ENCODE data around the gene ORC6.
"Not testable (repeated sequence)": the region's sequence is repeated elsewhere in the genome, so short reads cannot be mapped to it uniquely, and the experiment has no call there.

The ORC6 gene

GRCh38 chr16:46689365-46690280 is at the start of gene ORC6:
ORC6 (plus strand) TSS chr16:46689659; CDS start chr16:46689706, 47 bp downstream.
- Histone ChIP-seq H3K9ac (ENCODE audit: low read length) (peak within 1 kb of the TSS; percentile 88), H3K9me3 (ENCODE audit: control insufficient read depth, insufficient read depth, low read depth, low read length) (no peaks in the 10 kb centered on the region), H3K27ac (ENCODE audit: low read depth, low read length) (peak within 1 kb of the TSS; percentile 51), H3K4me3 (ENCODE audit: low read depth, low read length) (peak within 1 kb of the TSS; percentile 76), H3K36me3 (ENCODE audit: control insufficient read depth, insufficient read depth, low read length) (peaks cover 29% of the 10 kb centered on the region), H3K27me3 (ENCODE audit: control insufficient read depth, insufficient read depth, low read length) (no peaks in the 10 kb centered on the region), H3K4me1 (ENCODE audit: control insufficient read depth, insufficient read depth, low read length) (peaks cover 23% of the 10 kb centered on the region)

- H3K4me1 ChIP-seq (ENCODE audit: control insufficient read depth, insufficient read depth, low read length), result peaks cover 3% of the 10 kb centered on the region; the same call in 1 of the 2 replicates
- H3K4me3 ChIP-seq (ENCODE audit: low read depth, low read length), result no peak overlapping the region
- H3K27ac ChIP-seq (ENCODE audit: low read depth, low read length), result no peak overlapping the region
- no peaks in the 10 kb centered on the region for H3K36me3 ChIP-seq (ENCODE audit: control insufficient read depth, insufficient read depth, low read length)
- no peaks in the 10 kb centered on the region for H3K9me3 ChIP-seq (ENCODE audit: control insufficient read depth, insufficient read depth, low read depth, low read length)
- H3K27me3 ChIP-seq (ENCODE audit: control insufficient read depth, insufficient read depth, low read length), result no peaks in the 10 kb centered on the region
- no peak overlapping the region for H3K9ac ChIP-seq (ENCODE audit: low read length)
These were observed 40.8 kb upstream of the ORC6 start for GRCh38 chr16:46648656-46649055.

- H3K9ac ChIP-seq (ENCODE audit: low read length), result no peak overlapping the region
- peaks cover 3% of the 10 kb centered on the region; the same call in 1 of the 2 replicates for H3K4me1 ChIP-seq (ENCODE audit: control insufficient read depth, insufficient read depth, low read length)
- H3K27me3 ChIP-seq (ENCODE audit: control insufficient read depth, insufficient read depth, low read length), result no peaks in the 10 kb centered on the region
- no peak overlapping the region for H3K27ac ChIP-seq (ENCODE audit: low read depth, low read length)
- H3K9me3 ChIP-seq (ENCODE audit: control insufficient read depth, insufficient read depth, low read depth, low read length), result no peaks in the 10 kb centered on the region
- H3K36me3 ChIP-seq (ENCODE audit: control insufficient read depth, insufficient read depth, low read length), result no peaks in the 10 kb centered on the region
- H3K4me3 ChIP-seq (ENCODE audit: low read depth, low read length), result no peak overlapping the region
These were observed 39.7 kb upstream of the ORC6 start for GRCh38 chr16:46649588-46650253.

GRCh38 chr16:46650254-46650623 is 39.2 kb upstream of the ORC6 start:
- H3K27me3 ChIP-seq (ENCODE audit: control insufficient read depth, insufficient read depth, low read length), result no peaks in the 10 kb centered on the region
- no peak overlapping the region for H3K27ac ChIP-seq (ENCODE audit: low read depth, low read length)
- no peak overlapping the region for H3K4me3 ChIP-seq (ENCODE audit: low read depth, low read length)
- peaks cover 3% of the 10 kb centered on the region; the same call in 1 of the 2 replicates for H3K4me1 ChIP-seq (ENCODE audit: control insufficient read depth, insufficient read depth, low read length)
- no peaks in the 10 kb centered on the region for H3K9me3 ChIP-seq (ENCODE audit: control insufficient read depth, insufficient read depth, low read depth, low read length)
- H3K36me3 ChIP-seq (ENCODE audit: control insufficient read depth, insufficient read depth, low read length), result no peaks in the 10 kb centered on the region
- H3K9ac ChIP-seq (ENCODE audit: low read length), result no peak overlapping the region

- no peak overlapping the region for H3K4me3 ChIP-seq (ENCODE audit: low read depth, low read length)
- H3K9me3 ChIP-seq (ENCODE audit: control insufficient read depth, insufficient read depth, low read depth, low read length), result no peaks in the 10 kb centered on the region
- H3K9ac ChIP-seq (ENCODE audit: low read length), result no peak overlapping the region
- H3K27ac ChIP-seq (ENCODE audit: low read depth, low read length), result no peak overlapping the region
- no peaks in the 10 kb centered on the region for H3K27me3 ChIP-seq (ENCODE audit: control insufficient read depth, insufficient read depth, low read length)
- H3K36me3 ChIP-seq (ENCODE audit: control insufficient read depth, insufficient read depth, low read length), result no peaks in the 10 kb centered on the region
- peaks cover 3% of the 10 kb centered on the region; the same call in 1 of the 2 replicates for H3K4me1 ChIP-seq (ENCODE audit: control insufficient read depth, insufficient read depth, low read length)
These were observed 38.2 kb upstream of the ORC6 start for GRCh38 chr16:46651305-46651704.

GRCh38 chr16:46658925-46659324 is 30.5 kb upstream of the ORC6 start:
- H3K4me1 ChIP-seq (ENCODE audit: control insufficient read depth, insufficient read depth, low read length), result no peaks in the 10 kb centered on the region
- peaks cover 54% of the 10 kb centered on the region for H3K36me3 ChIP-seq (ENCODE audit: control insufficient read depth, insufficient read depth, low read length)
- no peaks in the 10 kb centered on the region for H3K27me3 ChIP-seq (ENCODE audit: control insufficient read depth, insufficient read depth, low read length)
- no peak overlapping the region for H3K4me3 ChIP-seq (ENCODE audit: low read depth, low read length)
- H3K9me3 ChIP-seq (ENCODE audit: control insufficient read depth, insufficient read depth, low read depth, low read length), result no peaks in the 10 kb centered on the region
- H3K27ac ChIP-seq (ENCODE audit: low read depth, low read length), result no peak overlapping the region
- no peak overlapping the region for H3K9ac ChIP-seq (ENCODE audit: low read length)

GRCh38 chr16:46662123-46662522 is 27.3 kb upstream of the ORC6 start:
- no peak overlapping the region for H3K4me3 ChIP-seq (ENCODE audit: low read depth, low read length)
- no peak overlapping the region for H3K9ac ChIP-seq (ENCODE audit: low read length)
- H3K4me1 ChIP-seq (ENCODE audit: control insufficient read depth, insufficient read depth, low read length), result no peaks in the 10 kb centered on the region
- H3K27ac ChIP-seq (ENCODE audit: low read depth, low read length), result no peak overlapping the region
- H3K36me3 ChIP-seq (ENCODE audit: control insufficient read depth, insufficient read depth, low read length), result peaks cover 75% of the 10 kb centered on the region
- no peaks in the 10 kb centered on the region for H3K9me3 ChIP-seq (ENCODE audit: control insufficient read depth, insufficient read depth, low read depth, low read length)
- no peaks in the 10 kb centered on the region for H3K27me3 ChIP-seq (ENCODE audit: control insufficient read depth, insufficient read depth, low read length)

- Histone ChIP-seq H3K27ac (ENCODE audit: low read depth, low read length) (no peak overlapping the region), H3K27me3 (ENCODE audit: control insufficient read depth, insufficient read depth, low read length) (no peaks in the 10 kb centered on the region), H3K4me3 (ENCODE audit: low read depth, low read length) (no peak overlapping the region), H3K36me3 (ENCODE audit: control insufficient read depth, insufficient read depth, low read length) (peaks cover 82% of the 10 kb centered on the region), H3K9me3 (ENCODE audit: control insufficient read depth, insufficient read depth, low read depth, low read length) (no peaks in the 10 kb centered on the region), H3K9ac (ENCODE audit: low read length) (no peak overlapping the region), H3K4me1 (ENCODE audit: control insufficient read depth, insufficient read depth, low read length) (no peaks in the 10 kb centered on the region)
These were observed 16.0 kb upstream of the ORC6 start for GRCh38 chr16:46673320-46674013.

- H3K9ac ChIP-seq (ENCODE audit: low read length); H3K27me3 ChIP-seq (ENCODE audit: control insufficient read depth, insufficient read depth, low read length); H3K27ac ChIP-seq (ENCODE audit: low read depth, low read length); H3K9me3 ChIP-seq (ENCODE audit: control insufficient read depth, insufficient read depth, low read depth, low read length); H3K4me3 ChIP-seq (ENCODE audit: low read depth, low read length); H3K4me1 ChIP-seq (ENCODE audit: control insufficient read depth, insufficient read depth, low read length): not testable (repeated sequence)
- H3K36me3 ChIP-seq (ENCODE audit: control insufficient read depth, insufficient read depth, low read length), result peaks cover 71% of the 10 kb centered on the region
These were observed 11.5 kb upstream of the ORC6 start for GRCh38 chr16:46677943-46678342.

- not testable (repeated sequence) for H3K4me1 ChIP-seq (ENCODE audit: control insufficient read depth, insufficient read depth, low read length); H3K4me3 ChIP-seq (ENCODE audit: low read depth, low read length); H3K27ac ChIP-seq (ENCODE audit: low read depth, low read length); H3K9me3 ChIP-seq (ENCODE audit: control insufficient read depth, insufficient read depth, low read depth, low read length); H3K27me3 ChIP-seq (ENCODE audit: control insufficient read depth, insufficient read depth, low read length); H3K9ac ChIP-seq (ENCODE audit: low read length)
- peaks cover 49% of the 10 kb centered on the region for H3K36me3 ChIP-seq (ENCODE audit: control insufficient read depth, insufficient read depth, low read length)
These were observed 7.6 kb upstream of the ORC6 start for GRCh38 chr16:46681867-46682266.

All from HUES6 (cell line).